GM19372 (cell line): Measurements from ENCODE around the gene OVCH1.
A peak's percentile ranks its signal among the peaks of the same experiment; 100 is the strongest.

ENCODE experiments used
- ATAC-seq: cut with Tn5 transposase; IDR thresholded peaks from one replicate; pipeline ENCODE4 v1.9.1; 2021; ENCODE audit warnings: mild to moderate bottlenecking, low read depth, moderate library complexity; ENCODE audit not compliant: unreplicated experiment

The OVCH1 gene

GRCh38 chr12:29497588-29497987 is at the start of gene OVCH1:
Gene OVCH1 (minus strand): TSS chr12:29497686. CDS start chr12:29497686, 0 bp downstream.
- no peak for ATAC-seq

GRCh38 chr12:29547151-29547632 is 49.7 kb upstream of the OVCH1 start:
- ATAC-seq = no peak

DNA sequence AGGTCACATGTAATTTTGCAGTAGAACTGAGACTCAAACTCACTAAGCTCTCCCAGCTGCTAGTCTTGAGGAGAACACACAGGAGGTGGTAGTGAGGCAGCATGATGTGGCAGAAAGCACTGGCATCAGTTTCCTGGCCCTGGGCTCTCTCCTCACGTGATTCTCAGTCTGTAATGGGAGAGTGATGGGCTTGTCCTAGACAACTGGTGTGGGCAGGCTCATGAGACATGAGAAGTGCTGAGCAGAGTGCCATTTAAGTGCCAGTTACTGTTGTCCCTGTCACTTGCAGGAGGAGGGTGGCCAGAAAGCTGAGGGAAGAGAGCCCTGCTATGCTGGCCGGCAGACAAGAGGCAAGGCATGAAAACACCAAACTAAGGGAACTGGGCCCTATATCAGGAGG is 48.5 kb upstream of the OVCH1 start:
- ATAC-seq = no peak

DNA sequence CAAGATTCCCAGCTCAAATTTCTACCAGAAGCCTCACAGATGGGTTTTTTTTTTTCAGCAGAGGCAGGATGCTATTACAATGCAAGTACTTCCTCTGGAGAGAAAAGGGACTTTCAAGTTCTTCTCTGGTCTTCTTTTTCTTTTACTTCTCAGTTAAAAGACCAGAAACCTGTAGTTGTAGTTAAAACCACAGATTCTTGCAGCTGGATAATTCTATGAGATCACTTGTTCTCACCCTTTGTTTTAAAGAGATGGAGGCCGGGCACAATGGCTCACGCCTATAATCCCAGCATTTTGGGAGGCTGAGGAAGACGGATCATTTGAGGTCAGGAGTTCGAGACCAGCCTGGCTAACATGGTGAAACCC is 47.6 kb upstream of the OVCH1 start:
- peak; percentile 72 for ATAC-seq

- peak; percentile 42 for ATAC-seq
Observed at GRCh38 chr12:29544428-29545101, 47.1 kb upstream of the OVCH1 start.

- ATAC-seq = no peak
Observed at GRCh38 chr12:29543036-29543435, 45.5 kb upstream of the OVCH1 start.

- ATAC-seq = no peak
Observed at GRCh38 chr12:29537298-29537697, 39.8 kb upstream of the OVCH1 start.

DNA sequence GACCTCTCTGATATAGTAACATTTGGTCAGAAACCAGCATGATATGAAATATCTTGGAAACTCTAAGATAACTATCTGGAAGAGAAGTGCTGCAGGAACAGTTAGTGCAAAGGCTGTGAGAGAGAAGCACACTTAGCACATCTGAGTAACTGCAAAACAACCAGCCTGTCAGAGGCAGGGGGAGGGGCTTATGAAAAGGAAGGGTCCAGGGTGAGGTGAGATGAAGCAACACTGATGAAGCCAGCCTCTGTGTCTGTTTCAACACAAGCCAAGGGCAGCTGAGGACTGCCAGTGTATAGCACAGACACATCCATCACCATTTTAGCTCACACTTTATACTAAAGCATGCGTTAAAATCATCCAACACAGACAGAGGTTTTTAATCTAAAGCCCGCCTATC is 37.4 kb upstream of the OVCH1 start:
- ATAC-seq = no peak

DNA sequence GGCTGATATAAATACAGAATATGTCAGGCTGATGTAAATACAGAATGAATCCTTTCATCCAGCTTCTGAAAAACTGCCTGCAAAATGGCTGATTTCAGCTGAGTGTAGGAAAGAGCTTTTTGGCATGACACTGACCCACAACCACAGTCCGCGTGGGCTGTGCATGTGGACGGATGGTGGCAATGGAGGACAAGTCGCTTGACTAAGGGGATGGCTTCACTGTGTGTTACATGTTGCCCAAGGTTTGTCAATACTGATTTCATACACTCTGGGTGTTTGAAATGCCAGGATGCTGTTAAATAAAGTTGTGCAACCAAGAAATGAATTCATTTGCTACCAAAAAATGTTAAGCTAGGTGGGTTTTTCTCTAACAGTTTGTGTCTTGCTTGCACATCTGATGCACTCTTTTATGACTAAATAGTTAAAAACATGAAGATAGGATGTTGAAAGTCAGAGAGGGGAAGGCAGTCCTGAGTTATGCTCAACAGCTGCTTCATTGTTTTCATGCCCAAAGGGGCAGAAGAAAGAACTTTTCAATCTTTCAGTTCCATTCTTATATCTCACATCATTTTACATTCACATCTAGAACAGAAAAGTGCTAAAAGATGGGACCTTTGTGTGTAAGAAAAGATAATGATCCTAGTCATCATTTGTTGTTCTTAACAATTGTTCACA is 36.5 kb upstream of the OVCH1 start:
- ATAC-seq = no peak

DNA sequence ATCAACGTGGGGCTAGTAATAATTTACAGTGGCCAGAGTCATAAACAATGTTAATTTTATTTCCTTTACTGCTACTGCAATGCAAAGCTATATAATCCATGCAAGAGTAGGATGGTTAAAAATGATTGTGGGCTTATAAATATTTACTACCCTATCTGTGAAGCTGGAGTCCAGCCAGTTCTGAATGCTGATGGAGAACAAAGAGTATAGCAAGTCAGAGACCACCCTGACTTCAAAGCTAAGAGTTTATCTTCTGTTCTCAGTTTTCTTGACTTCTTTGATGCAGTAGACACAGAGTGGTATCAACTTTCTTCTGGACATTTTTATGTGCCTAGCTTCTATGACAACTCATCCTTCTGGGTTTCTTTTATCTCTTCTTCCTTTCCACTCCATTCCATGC is 34.0 kb upstream of the OVCH1 start:
- ATAC-seq = no peak

- ATAC-seq = no peak
Observed at GRCh38 chr12:29530436-29530835, 33.0 kb upstream of the OVCH1 start.

DNA sequence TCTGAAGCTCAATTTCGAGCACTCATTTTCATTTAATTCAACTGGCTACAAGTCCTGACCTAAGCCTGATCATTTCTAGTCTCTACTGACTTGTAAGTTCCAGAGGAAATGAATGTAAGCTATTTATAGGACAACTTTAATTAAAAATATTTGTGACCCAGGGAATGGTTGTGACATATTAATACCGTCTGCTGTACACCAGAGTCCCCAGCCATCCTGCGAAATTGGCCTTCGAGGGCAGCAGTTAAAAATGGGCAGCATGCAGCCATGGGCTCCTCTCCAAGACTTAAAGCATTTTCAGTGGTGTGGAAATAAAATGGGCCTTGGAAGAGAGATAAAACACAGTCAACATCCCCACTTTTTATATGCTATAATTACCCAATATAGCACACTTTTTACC is 30.7 kb upstream of the OVCH1 start:
- ATAC-seq = no peak

DNA sequence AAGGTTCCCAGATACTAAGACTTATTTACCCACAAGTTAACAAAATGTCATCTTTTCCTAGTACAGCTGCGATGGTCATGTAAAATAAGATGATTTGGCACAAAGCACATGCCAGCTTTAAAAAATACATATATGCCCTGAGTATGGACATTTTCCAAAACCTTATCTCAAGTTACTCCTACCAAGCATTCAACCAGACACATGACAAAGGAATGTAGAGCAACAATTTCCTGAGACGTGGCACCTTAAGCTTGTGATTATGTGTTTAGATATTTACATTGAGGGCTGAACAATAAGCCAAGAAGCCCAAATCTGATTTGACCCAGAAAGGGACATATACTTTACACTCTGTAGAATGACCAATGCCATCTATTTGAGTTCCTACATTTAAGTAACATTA is 24.5 kb upstream of the OVCH1 start:
- ATAC-seq = no peak

GRCh38 chr12:29519585-29520182 is 22.2 kb upstream of the OVCH1 start:
- ATAC-seq = no peak

DNA sequence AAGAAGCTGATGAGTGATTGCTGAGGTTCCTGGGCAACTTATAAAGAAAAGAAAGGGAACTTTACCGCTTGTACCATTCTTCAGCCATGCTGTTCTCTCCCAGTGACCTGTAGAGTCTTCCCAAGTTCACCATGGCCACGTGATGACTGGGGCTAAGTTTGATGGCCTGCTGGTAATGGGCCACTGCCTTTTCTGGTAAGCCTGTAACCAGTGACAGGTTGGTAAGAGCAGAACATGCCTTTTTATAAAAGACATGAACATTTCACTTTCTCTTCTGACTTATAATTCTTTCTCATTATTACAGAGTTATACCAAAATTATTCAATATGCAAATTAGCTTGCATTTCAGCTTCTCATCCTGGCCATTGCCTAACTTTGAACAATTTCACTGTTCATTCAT is 20.9 kb upstream of the OVCH1 start:
- ATAC-seq = no peak

DNA sequence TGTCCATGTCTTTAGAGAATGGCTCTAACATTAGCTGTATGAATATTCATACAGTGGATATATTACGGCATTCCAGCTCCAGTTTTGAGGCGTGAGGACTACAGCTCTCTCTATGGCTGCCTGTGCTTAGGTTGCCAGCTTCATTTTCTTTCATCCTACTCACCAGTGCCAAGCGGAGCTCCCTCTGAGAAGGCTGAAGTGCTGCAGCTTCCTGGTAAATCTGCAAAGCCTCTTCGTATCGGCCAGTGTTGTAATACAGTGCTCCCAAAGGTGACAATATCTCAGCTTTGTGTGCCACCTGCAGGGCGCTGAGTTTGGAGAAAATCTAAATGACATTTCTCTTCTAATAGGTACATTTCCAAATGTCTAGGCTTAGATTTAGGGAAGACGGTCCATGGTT is 19.8 kb upstream of the OVCH1 start:
- no peak for ATAC-seq

DNA sequence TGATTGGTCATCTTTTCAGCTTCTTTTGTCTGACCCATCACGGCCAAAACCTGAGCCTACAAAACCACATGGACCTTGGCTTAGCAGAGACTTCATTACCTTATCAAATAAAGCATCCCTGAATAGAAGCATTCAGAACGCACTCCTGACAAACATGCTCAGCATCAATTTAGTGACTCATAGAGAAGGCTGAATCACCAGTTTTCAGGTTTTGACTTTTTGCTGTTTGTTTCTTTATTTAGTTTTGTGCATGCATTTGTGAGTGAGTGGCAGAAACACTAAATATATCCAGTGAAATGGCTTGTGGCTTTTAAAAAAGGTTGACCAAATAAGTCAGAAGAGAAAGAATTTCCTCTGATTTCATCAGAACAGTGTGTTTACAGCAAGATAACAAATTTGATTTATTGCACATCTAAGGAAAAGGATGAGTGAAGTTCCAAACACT is 19.0 kb upstream of the OVCH1 start:
- no peak for ATAC-seq

DNA sequence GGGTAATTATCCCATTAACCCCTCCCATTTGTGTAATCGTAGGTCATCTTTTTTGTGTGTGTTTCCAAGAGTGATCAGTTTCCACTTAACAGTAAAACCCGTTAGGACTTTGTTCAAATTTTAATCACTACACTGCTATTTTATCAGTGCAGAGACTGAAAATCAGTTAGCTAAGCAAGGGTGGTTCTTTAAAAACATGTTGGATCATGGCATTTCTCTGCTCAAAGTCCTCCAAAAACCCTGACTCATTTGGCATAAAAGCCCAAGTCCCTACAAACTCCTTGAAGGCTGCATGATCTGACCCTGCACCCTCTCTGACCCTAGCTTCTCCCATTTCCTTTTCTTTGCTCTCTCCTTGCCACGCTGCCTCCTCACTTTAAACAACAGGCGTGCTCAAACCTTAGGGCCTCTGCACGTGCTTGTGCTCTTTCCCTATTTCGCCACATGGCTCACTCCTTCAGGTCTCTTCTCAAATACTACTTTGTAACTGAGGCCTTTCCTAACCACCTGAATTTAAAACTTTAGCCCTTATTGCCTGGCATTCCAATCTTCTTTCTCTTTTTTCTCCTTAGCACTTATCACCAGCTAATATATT is 13.2 kb upstream of the OVCH1 start:
- no peak for ATAC-seq

DNA sequence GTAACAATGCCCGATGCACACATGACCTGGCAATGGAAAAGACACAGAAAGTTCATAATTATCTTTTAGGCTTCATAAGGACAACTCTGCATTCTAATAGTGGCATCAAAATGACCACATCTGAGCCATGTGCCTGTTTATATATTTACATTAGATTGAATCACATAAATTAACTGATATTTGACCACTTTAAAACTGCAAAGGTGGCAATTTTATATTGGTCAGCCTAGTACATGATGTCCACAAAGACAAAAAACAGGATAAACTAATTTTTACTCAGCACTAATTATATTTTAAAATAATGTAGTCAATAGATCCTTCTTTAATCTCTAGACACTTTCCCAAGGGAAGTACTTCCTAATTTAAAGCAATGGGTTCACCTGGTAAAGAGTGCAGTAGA is 12.0 kb upstream of the OVCH1 start:
- ATAC-seq = no peak

GRCh38 chr12:29508949-29509348 is 11.5 kb upstream of the OVCH1 start:
- ATAC-seq = no peak

DNA sequence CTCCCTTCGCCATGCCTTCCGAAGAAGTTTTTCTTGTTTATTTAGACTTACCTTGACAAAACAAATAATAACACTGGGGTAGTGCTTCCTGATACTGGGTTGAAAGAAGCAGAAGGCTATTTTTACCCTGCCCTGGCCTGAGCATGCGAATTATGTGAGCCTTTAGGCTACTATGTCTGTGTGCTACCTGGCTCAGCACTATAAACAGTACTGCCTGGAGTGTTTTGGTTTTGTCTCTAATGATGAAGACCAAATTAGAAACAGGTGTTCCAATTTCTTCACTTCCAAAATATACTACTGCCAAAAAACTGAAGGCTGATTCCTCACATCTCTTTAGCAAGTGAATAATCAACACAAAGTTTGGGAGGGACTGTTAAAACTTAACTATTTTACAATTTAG is 7.6 kb upstream of the OVCH1 start:
- ATAC-seq = no peak
